HG03442 (cell line): ENCODE results near the gene C10orf143.

ENCODE experiments used
- ATAC-seq: cut with Tn5 transposase; IDR thresholded peaks from one replicate; pipeline ENCODE4 v1.9.1; 2021; ENCODE audit warnings: mild to moderate bottlenecking, moderate library complexity; ENCODE audit not compliant: unreplicated experiment

C10orf143 gene

GRCh38 chr10:130054021-130054420, 56.6 kb downstream of the C10orf143 start:
- ATAC-seq = no peak

- no peak for ATAC-seq
Measured at GRCh38 chr10:130053561-130053960, 57.1 kb downstream of the C10orf143 start.

DNA sequence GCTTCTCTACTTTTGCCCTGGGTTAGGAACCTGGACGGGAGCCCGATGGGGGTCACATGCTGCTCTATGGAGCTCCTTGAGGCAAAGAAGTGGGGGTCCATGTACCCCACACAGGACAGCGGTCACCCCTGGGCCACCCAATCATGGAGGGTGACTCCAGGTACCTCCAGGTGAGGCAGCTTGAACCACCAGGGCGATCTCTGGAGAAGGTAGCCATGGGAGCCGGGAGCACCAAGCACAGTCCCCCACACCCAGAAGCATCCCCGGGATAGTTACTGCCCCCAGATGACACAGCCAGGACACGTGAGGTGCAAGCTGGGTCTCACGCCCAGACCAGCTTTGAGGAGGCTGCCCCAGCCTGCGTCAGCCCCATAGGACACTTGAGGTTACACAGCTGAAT, 58.4 kb downstream of the C10orf143 start:
- no peak for ATAC-seq

- no peak for ATAC-seq
Measured at GRCh38 chr10:130050721-130051120, 59.9 kb downstream of the C10orf143 start.

- no peak for ATAC-seq
Measured at GRCh38 chr10:130049987-130050386, 60.6 kb downstream of the C10orf143 start.

GRCh38 chr10:130049244-130049643, 61.4 kb downstream of the C10orf143 start:
- no peak for ATAC-seq

GRCh38 chr10:130048081-130048480, 62.5 kb downstream of the C10orf143 start:
- ATAC-seq = no peak

DNA sequence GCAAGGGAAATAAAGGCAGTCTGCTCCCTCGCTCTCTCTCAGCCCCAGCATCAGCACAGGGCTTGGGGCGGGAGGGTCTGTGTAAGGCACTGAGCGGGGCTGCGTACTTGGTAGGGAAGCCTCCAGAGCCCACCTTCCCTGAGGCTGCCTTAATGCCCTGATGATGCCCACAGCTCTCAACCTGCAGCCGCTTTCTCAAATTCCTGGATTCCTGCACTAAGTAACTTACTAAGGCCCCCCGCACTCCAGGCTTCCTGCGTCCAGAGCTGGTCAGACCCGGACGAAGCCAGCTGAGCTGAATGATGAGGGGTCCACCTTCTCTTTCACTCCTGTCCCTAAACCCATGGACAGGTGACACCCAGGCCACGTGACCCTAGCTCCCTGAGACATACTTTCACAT, 63.3 kb downstream of the C10orf143 start:
- no peak for ATAC-seq

- ATAC-seq = no peak
Measured at GRCh38 chr10:130046591-130046990, 64.0 kb downstream of the C10orf143 start.

DNA sequence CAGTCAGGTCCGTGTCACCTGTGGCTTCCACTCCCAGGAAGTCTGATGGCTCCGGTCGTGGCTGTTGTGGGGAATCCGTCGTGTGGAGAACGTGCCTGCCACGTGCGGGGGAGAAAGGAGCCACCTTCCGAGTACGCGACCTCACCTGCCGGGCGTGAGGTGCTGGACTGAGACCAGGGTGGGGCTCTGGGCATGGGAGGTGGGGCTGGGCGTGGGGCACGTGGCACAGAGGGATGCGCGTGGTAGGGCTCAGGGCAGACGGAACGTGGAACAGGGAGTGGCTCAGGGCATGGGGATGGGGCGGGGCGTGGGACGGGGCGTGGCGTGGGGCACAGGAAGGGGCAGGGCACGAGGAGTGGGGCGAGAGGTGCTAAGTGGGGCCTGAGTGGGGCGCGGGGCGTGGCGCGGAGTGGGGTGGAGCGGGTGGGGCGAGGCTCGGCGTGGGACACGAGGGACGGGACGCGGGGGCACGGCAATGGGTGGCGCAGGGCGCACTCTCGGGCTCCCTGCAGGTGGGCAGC, 64.8 kb downstream of the C10orf143 start:
- no peak for ATAC-seq

GRCh38 chr10:130045091-130045652, 65.5 kb downstream of the C10orf143 start:
- no peak for ATAC-seq

DNA sequence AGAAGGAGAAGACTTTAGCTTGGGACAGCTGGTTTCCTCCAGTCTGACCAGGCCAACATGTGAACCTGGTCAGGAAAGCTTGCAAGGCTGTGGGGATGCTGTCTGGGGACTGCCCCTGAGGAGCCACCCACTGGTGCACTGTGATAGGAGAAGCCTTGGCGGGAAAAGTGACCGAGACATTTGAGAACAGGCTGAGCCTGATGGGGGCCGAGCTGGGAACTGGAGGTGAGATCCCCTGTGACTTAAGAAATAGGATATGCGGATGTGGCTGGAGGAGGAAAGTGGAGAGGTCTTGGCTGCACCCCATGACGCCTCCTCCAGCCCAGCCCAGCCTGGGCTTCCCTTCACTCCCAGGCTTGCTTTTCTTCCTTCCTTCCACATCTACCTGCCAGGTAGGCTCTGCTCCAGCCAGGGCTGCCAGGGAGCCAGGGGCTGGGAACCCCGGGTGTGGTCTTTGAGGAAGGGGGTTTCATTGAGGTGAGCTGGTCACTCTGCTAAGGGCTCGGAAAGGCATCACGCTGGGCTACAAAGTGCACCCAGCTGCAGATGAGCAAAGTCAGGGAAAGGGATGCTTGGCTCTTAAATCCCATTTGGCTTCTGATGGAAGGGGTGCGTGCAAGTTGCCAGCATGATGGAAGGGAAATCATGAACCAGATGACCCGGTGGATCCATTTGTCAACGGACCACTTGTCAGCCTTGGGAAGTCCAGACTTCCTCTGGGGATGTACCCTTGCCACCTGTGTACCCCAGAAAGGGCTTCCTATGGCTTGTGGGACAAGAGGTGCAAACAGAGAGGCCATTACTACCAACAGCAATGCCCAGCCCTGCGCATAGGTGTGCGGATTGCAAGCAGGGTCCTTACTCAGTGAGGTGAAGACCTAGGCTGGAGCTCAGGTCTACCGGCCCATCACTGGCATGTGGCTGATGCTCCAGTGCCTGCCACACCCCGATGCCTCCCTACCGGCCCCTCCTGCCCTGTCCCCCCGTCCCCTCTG, 66.3 kb downstream of the C10orf143 start:
- no peak for ATAC-seq

- ATAC-seq = no peak
Measured at GRCh38 chr10:130043491-130043890, 67.1 kb downstream of the C10orf143 start.

DNA sequence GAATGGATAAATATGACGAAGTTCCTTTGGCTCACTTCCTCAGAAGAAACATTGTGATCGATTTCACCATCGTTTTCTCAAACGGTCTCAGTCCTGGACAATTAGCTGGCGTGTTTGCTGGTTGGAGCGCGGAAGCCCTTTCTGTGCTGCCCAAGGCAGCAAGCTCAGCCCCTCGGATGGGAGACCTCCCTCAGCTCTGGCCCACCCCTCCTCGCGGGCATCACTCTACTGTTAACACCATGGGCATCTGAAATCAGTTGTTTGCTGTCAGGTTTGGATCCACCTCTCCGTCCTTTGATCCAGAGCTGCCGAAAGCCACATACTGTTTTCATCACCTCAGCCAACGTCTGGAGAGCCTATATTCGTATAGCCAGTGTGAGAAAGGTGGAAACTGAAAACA, 68.2 kb downstream of the C10orf143 start:
- ATAC-seq = no peak

GRCh38 chr10:130041451-130042371, 68.9 kb downstream of the C10orf143 start:
- ATAC-seq = no peak

- ATAC-seq = no peak
Measured at GRCh38 chr10:130040817-130041330, 69.8 kb downstream of the C10orf143 start.

- no peak for ATAC-seq
Measured at GRCh38 chr10:130040351-130040750, 70.3 kb downstream of the C10orf143 start.

DNA sequence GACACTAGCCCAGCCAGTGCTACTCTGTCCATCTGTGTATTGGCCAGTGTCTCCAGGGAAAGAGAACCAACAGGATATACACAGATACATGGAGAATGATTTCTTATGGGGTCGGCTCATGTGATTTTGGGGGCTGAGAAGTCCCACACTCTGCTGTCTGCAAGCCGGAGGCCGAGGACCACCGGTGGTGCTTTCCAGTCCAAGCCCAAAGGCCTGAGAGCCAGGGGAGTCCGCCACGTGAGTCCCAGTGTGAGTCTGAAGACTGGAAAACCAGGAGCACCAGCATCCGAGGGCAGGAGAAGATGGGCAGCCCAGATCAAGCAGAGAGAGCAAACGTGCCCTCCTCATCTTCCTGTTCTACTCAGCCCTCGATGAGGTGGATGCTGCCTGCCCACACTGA, 71.5 kb downstream of the C10orf143 start:
- no peak for ATAC-seq

- no peak for ATAC-seq
Measured at GRCh38 chr10:130038611-130039109, 72.0 kb downstream of the C10orf143 start.

DNA sequence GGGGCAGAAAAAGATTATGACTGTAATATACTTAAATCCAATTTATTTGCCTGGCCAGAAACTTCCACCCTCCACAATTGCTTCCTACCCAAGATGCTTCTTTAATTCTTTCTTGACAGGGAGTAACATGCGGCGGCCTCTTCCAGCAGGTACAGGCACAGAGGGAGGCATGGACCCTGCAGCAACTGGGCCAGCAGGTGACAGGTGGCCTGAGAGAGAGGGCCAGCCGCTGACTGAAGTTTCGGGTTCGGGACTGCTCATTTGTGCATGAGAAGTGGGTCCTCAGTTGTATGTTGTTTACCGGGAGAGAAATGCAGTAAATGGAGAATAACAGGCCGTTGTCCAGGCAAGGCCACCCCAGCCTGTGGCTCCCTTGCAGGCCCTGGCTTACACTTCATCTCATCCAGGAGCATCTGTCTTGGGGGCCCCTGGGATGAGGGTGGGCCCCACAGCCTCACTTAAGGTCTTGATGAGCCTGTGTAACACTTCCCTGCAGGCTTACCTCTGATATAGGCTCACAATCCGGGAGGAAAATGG, 72.5 kb downstream of the C10orf143 start:
- no peak for ATAC-seq
